Fibroblast of the aortic adventitia (primary cell): ENCODE results near the gene MZF1. TPM values are rescaled to one million over a fixed set of nuclear protein-coding genes. Genes with fewer than 3 reads are reported as not detected.

Experiments
- DNase-seq: peaks from one replicate; pipeline ENCODE4 v3.0.0-alpha.2; 2010; ENCODE audit warnings: low read depth
- H3K4me3 ChIP-seq: 2 replicates; pipeline ENCODE4 v1.5.1; 2011; ENCODE audit warnings: low read depth, mild to moderate bottlenecking, control low read depth, low read length, moderate library complexity
- total RNA-seq: library from RNA; depleted of rRNA; stranded (reverse); fragments of >200 nt; gene quantifications from 2 replicates; pipeline ENCODE4 v1.2.3, GENCODE V29; 2012; ENCODE audit warnings: low replicate concordance
- TF ChIP-seq, protein P1 (sequence below): IDR thresholded peaks from 2 replicates; pipeline ENCODE4 v1.5.1; 2011; ENCODE audit warnings: mild to moderate bottlenecking, low read length, control low read depth, inconsistent platforms; ENCODE audit not compliant: insufficient read depth

The MZF1 gene
- total RNA-seq, 1 donor, result 15.5 TPM

DNA sequence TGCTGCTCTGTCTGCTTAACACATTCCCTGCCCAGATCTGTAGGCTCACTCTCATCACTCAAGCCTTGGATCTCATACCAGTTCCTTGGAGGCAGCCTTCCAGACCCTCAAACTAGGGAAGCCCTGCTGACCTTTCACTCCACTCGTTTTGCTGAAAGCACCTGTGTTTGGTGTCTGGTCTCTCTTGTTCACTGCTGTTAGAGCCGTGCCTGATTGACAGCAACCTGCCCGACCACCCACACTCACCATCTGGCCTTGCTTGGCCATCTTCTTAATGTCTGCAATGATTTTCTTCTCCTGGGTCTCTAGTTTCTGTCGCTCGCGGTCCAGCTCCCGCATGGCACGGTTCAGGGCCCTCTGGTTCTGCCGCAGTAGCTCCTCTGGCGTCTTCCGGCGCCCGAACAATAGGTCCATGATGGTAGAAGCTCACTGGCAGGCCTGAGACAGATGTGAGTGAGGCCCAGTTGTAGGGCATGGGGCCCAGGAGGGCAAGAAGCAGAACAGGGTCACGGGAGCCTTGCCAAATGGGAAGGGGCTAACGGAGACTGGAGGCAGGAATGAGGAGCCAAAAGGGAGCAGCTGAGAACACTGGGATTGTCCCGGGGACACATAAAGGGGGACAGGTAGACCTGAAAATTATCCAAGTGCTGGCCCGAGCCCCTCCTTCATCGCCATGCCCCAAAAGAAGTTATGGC, 19.2 kb downstream of the MZF1 start:
- TF ChIP-seq, protein P1, sequence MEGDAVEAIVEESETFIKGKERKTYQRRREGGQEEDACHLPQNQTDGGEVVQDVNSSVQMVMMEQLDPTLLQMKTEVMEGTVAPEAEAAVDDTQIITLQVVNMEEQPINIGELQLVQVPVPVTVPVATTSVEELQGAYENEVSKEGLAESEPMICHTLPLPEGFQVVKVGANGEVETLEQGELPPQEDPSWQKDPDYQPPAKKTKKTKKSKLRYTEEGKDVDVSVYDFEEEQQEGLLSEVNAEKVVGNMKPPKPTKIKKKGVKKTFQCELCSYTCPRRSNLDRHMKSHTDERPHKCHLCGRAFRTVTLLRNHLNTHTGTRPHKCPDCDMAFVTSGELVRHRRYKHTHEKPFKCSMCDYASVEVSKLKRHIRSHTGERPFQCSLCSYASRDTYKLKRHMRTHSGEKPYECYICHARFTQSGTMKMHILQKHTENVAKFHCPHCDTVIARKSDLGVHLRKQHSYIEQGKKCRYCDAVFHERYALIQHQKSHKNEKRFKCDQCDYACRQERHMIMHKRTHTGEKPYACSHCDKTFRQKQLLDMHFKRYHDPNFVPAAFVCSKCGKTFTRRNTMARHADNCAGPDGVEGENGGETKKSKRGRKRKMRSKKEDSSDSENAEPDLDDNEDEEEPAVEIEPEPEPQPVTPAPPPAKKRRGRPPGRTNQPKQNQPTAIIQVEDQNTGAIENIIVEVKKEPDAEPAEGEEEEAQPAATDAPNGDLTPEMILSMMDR, result no peak
- peak overlapping the region; percentile 78 for H3K4me3 ChIP-seq
- no peak for DNase-seq

DNA sequence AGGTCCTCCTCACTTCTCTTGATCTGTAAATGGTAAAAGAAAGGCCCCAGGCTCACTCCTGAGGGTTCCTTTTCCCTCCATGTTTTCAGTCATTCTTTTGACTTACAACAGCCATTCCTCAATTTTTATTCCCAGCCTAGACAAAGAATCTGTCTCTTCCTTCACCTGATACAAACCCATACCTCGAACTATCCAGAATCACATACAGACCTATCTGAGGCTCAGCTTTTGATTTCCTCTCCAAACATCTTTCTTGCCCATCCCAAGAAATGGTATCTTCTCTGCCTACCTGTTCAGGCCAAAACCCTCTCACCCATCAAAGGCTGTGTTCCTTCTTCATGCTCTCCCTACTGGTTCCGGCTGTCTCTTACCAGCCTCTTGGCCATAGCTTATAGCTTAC, 20.5 kb downstream of the MZF1 start:
- H3K4me3 ChIP-seq, result no peak overlapping the region
- TF ChIP-seq, protein P1, result no peak
- no peak for DNase-seq

DNA sequence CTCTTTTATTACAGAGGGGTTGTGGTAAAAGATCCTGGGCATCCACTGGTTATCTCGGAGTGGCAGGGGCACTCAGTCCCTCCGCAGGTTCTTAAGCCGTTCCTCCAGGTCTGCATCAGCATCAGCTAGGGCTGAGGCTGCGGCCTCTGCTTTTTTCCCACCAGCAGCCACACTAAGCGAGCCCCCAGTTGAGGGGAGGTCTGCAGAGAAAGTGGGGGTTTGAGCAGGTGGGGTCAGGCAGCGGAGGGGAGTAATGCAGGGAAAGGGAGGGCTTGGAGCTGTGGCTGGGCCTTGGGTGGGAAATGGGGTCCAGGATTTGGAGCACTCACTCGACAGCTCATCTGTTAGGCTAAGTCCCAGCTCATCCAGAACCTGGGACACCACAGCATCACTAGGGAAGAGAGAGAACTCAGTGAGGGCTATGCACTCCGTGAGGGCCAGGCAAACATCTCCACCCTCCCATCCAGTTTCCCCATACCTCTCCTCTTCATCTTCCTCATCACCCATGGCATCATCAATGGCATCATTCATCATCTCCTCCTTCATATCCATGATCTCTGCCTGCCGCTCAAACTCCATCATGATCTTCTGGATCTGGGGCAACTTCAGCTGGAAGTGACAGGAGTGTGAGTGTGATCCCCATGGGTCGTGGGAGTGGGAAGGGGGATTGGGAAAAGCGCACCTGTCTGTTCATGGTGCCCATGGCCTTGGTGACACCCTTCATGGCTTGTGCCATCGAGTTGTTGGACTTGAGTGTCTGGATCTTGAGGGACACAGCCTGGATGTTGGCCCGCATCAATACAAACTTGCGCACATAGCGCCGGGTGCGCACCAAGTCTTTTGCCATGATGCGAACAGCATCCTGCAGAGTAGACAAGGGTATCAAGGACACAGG, 21.3 kb downstream of the MZF1 start:
- TF ChIP-seq, protein P1, result no peak
- no peak for DNase-seq
- no peak overlapping the region for H3K4me3 ChIP-seq

DNA sequence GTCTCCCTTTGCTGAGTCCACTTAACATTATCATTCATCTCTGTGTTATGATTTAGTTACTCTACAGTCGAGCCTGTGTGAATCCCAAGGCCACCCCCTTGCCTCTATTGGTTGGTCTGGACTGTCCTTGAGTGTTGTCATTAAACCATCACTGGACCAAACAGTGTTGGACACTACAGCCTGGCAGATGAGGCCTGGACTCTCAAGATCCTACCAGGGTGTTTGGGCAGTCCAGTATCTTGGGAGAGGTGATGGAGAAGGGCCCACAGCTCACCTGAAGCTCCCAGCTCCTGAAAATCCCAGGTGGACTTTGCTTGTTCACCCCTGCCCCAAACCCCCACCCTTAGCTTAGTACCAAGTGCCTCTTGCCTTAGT, 22.0 kb downstream of the MZF1 start:
- DNase-seq, result no peak
- no peak overlapping the region for H3K4me3 ChIP-seq
- TF ChIP-seq, protein P1, result no peak

DNA sequence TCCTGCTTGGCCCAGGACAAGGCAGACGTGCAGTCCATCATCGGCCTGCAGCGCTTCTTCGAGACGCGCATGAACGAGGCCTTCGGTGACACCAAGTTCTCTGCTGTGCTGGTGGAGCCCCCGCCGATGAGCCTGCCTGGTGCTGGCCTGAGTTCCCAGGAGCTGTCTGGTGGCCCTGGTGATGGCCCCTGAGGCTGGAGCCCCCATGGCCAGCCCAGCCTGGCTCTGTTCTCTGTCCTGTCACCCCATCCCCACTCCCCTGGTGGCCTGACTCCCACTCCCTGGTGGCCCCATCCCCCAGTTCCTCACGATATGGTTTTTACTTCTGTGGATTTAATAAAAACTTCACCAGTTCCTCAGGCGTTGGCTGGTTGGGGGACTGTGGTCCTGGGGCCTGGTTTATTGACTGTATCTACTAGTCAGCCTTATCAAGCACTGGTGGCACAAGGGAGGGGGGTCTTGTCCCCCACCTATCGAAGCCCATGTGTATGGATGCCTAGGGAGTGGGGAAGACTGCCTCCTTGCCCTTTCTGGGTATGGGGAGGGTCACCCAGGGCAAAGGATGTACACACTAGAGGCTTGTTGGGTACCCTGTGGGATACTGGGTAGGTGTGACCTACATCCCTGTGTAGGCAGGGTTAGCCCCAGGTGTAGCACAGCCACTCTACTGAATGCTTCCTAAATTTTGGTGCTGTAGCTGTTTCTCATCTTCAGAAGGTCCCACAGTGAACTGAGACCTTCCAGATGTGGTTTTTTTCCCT, 22.6 kb downstream of the MZF1 start:
- no peak for DNase-seq
- no peak overlapping the region for H3K4me3 ChIP-seq
- TF ChIP-seq, protein P1, result no peak

DNA sequence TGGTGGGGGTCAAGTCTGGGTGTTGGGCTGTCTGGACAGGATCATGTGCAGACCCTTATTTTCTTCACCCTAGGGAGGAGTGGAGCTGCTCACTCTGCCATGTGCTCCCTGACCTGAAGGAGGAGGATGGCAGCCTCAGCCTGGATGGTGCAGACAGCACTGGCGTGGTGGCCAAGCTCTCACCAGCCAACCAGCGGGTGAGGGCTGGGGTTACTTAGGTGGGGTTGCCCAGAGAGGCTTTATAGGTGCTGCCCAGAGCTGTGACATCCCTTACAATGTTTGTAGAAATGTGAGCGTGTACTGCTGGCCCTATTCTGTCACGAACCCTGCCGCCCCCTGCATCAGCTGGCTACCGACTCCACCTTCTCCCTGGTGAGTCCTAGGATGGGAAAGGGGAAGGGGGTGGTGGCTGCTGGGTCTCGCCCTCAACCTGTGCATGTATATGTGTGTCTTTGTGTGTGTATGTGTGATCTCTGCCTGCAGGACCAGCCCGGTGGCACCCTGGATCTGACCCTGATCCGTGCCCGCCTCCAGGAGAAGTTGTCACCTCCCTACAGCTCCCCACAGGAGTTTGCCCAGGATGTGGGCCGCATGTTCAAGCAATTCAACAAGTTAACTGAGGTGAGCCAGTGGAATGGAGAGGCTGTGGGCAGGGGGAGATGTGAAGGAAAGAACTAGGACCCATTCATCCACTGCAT, 23.3 kb downstream of the MZF1 start:
- H3K4me3 ChIP-seq, result no peak overlapping the region
- TF ChIP-seq, protein P1, result no peak
- DNase-seq, result no peak
